22Rv1 (cell line): ENCODE data around the gene TM7SF2.

Experiments used
- CTCF ChIP-seq: fragments of 450-650 bp; IDR thresholded peaks from 2 replicates; pipeline ENCODE4 v1.5.1; 2017; ENCODE audit warnings: mild to moderate bottlenecking
- ZFX ChIP-seq: fragments of 450-650 bp; IDR thresholded peaks from 2 replicates; pipeline ENCODE4 v1.6.1; 2017; ENCODE audit warnings: antibody characterized with exemption, borderline replicate concordance

DNA sequence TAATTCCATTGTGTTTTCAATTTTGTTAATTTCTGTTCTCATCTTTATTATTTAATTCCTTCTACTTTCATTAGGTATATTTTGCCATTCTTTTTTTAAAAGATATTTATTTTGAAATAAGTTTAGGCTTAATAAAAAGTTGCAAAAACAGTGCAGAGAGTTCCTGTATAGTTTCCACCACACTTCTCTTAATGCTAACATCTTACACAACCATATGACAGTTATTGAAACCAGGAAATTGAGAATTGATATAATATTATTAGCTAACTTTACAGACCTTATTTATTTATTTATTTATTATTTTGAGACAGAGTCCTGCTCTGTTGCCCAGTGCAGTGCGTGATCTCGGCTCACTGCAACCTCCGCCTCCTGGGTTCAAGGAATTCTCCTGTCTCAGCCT, 44.6 kb downstream of the TM7SF2 start:
- no peak for TF ChIP-seq CTCF
- TF ChIP-seq ZFX: no peak
